Calu3 (cell line): ENCODE results near the gene IGFLR1. TPM values are rescaled to one million over a fixed set of nuclear protein-coding genes. Genes with fewer than 3 reads are reported as not detected.

Experiments
- BruUV-seq: library from RNA; stranded (reverse); fragments of 400-500 nt; replicated peaks from 2 replicates; lab custom pipeline; 2021; lab: Mats Ljungman, UMichigan
- CTCF ChIA-PET: fragments of 300-600 bp; sonication (Branson Sonifier 250); formaldehyde crosslinking; loops from one replicate; lab custom pipeline; 2022; ENCODE audit warnings: antibody characterized with exemption; lab: Charles Lee
- DNase-seq: peaks from one replicate; pipeline ENCODE4 v3.0.0; 2022
- H3K27ac Mint-ChIP-seq: one replicate; pipeline ENCODE4 v1.8.0; 2022; ENCODE audit warnings: mixed read lengths; ENCODE audit not compliant: unreplicated experiment
- H3K27me3 Mint-ChIP-seq: one replicate; pipeline ENCODE4 v1.8.0; 2022; ENCODE audit warnings: mixed read lengths; ENCODE audit not compliant: unreplicated experiment
- H3K36me3 Mint-ChIP-seq: one replicate; pipeline ENCODE4 v1.8.0; 2022; ENCODE audit warnings: mild to moderate bottlenecking, moderate library complexity, mixed read lengths; ENCODE audit not compliant: insufficient read depth, unreplicated experiment
- H3K4me1 Mint-ChIP-seq: one replicate; pipeline ENCODE4 v1.8.0; 2022; ENCODE audit warnings: mild to moderate bottlenecking, low read depth, mixed read lengths; ENCODE audit not compliant: unreplicated experiment
- H3K4me3 Mint-ChIP-seq: one replicate; pipeline ENCODE4 v1.8.0; 2022; ENCODE audit warnings: mild to moderate bottlenecking, low read depth, moderate library complexity, mixed read lengths; ENCODE audit not compliant: unreplicated experiment
- H3K9me3 Mint-ChIP-seq: one replicate; pipeline ENCODE4 v1.8.0; 2022; ENCODE audit warnings: low read depth, mixed read lengths; ENCODE audit not compliant: unreplicated experiment
- intact Hi-C: fragments of 100-400 bp; cut with micrococcal nuclease; formaldehyde crosslinking; loops from one replicate; pipeline ENCODE4 v1.10.0; 2022; ENCODE audit not compliant: unreplicated experiment
- total RNA-seq: library from RNA; stranded (reverse); gene quantifications from 2 replicates; pipeline ENCODE4 v1.2.3, GENCODE V29; 2022
- TF ChIP-seq, protein P1 (sequence below): fragments of 200-600 bp; IDR thresholded peaks from one replicate; pipeline ENCODE4 v1.8.0; 2022; ENCODE audit warnings: antibody characterized with exemption; ENCODE audit not compliant: unreplicated experiment

Gene IGFLR1
- total RNA-seq, 1 experiment from 2014 or later: 9.2 TPM

DNA sequence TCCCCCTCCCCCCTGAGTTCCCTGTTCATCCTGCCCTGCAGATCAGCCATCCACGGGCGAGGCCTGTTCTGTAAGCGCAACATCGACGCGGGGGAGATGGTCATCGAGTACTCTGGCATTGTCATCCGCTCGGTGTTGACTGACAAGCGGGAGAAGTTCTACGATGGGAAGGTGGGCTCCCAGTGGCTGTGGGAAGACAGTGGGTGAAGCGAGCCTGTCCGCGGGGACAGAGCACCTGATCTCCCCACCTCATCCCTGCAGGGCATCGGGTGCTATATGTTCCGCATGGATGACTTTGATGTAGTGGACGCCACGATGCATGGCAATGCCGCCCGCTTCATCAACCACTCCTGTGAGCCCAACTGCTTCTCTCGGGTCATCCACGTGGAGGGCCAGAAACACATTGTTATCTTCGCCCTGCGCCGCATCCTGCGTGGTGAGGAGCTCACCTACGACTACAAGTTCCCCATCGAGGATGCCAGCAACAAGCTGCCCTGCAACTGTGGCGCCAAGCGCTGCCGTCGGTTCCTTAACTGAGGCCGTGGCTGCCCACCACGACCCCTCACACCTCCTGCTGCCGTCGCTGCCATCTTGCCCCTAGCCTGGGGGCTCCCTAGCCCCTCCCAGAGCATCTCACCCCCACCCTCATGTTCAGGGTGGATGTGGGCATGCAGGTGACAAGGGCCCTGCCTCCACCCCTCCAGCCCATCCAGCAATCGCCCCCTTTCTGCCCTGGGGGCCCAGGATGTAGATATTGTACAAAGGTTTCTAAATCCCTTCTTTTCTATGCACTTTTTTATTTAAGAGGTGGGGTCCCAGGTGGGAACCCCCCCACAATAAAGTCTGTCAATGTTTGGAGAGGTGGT lies 4.0 kb downstream of the IGFLR1 start:
- intact Hi-C loops: no loop called here
- peak overlapping the region; percentile 97 for H3K4me3 Mint-ChIP-seq

DNA sequence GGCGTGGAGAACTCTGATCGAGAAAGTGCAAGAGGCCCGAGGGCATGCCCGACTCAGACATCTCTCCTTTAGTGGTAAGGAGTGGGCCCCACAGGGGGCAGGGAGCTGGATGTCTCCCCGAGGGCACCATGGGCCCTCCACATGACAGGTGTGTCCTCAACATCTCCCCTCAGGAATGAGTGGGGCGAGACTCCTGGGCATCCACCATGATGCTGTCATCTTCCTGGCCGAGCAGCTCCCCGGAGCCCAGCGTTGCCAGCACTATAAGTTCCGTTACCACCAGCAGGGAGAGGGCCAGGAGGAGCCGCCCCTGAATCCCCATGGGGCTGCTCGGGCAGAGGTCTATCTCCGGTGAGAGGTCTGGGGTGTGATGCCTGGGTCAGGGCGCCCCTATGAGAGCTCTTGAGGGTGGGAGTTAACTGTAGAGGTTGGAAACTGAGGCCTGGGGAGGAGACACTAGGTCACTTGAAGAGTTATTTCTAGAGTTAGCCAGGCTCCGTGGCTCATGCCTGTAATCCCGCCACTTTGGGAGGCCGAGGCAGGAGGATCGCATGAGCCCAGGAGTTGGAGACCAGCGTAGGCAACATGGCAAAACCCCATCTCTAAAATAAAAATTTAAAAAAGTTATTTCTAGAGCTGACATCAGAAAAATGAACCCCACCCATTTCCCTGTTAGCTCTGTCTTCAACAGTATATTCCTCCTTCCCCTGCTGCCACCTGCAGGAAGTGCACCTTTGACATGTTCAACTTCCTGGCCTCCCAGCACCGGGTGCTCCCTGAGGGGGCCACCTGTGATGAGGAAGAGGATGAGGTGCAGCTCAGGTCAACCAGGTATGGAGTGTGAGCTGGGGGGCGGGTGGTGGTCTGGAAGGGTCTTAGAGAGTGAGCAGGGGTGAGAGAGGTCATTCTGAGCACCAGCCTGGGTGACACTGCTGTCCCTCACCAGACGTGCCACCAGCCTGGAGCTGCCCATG lies 5.1 kb downstream of the IGFLR1 start:
- no peaks in the 10 kb centered on the region for H3K9me3 Mint-ChIP-seq
- TF ChIP-seq, protein P1, sequence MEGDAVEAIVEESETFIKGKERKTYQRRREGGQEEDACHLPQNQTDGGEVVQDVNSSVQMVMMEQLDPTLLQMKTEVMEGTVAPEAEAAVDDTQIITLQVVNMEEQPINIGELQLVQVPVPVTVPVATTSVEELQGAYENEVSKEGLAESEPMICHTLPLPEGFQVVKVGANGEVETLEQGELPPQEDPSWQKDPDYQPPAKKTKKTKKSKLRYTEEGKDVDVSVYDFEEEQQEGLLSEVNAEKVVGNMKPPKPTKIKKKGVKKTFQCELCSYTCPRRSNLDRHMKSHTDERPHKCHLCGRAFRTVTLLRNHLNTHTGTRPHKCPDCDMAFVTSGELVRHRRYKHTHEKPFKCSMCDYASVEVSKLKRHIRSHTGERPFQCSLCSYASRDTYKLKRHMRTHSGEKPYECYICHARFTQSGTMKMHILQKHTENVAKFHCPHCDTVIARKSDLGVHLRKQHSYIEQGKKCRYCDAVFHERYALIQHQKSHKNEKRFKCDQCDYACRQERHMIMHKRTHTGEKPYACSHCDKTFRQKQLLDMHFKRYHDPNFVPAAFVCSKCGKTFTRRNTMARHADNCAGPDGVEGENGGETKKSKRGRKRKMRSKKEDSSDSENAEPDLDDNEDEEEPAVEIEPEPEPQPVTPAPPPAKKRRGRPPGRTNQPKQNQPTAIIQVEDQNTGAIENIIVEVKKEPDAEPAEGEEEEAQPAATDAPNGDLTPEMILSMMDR: peak; percentile 16
- H3K27me3 Mint-ChIP-seq: no peaks in the 10 kb centered on the region
- intact Hi-C loops: no loop called here
- peak overlapping the region; percentile 45 for H3K27ac Mint-ChIP-seq
- peaks cover 7% of the 10 kb centered on the region for H3K4me1 Mint-ChIP-seq
- H3K4me3 Mint-ChIP-seq: no peak overlapping the region
- BruUV-seq: no TSS peak
- CTCF ChIA-PET: interaction anchor here (0.6 to 1.7 kb wide), 5 partner anchors 11 to 89 kb away, joined by 3 to 5 read pairs (median 3); partner anchors contain the start of genes COX6B1 and LIN37
- peaks cover 75% of the 10 kb centered on the region for H3K36me3 Mint-ChIP-seq
- peak; percentile 34 for DNase-seq

More for the DNA sequence above, 4.0 kb downstream of the IGFLR1 start:
- TF ChIP-seq, protein P1: no peak
- Mint-ChIP-seq H3K9me3 (no peaks in the 10 kb centered on the region), H3K27me3 (no peaks in the 10 kb centered on the region), H3K36me3 (peaks cover 83% of the 10 kb centered on the region), H3K27ac (peak overlapping the region; percentile 72), H3K4me1 (peaks cover 7% of the 10 kb centered on the region)
- no peak for DNase-seq
- CTCF ChIA-PET: interaction anchor here (1.3 to 1.7 kb wide), 3 partner anchors 10 to 90 kb away, joined by 3 to 5 read pairs (median 5); partner anchors contain the start of genes COX6B1 and LIN37
- TSS peak; percentile 70 for BruUV-seq

DNA sequence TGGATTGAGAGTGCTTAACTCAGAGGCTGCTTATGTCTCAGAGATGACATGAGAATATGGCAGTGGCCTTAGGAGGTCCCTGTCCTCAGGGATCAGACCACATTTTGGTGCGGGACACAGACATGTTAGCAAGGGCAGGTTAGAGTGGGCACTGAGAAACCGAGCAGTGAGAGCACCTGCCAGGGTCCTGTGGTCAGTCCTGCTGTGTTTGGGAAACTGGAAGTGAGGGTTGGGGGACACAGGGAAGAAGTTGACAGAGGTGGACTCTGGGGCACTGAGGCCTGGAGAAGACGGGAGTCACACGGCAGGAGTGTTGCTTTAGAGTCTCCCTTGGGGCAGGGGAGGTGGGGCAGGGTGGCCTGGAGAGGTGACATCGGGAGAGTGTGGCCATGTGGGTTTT lies 7.4 kb downstream of the IGFLR1 start:
- TF ChIP-seq, protein P1: no peak
- H3K4me1 Mint-ChIP-seq: no peaks in the 10 kb centered on the region
- peaks cover 72% of the 10 kb centered on the region for H3K36me3 Mint-ChIP-seq
- H3K9me3 Mint-ChIP-seq: no peaks in the 10 kb centered on the region
- H3K4me3 Mint-ChIP-seq: no peak overlapping the region
- H3K27me3 Mint-ChIP-seq: no peaks in the 10 kb centered on the region
- CTCF ChIA-PET: interaction anchor here (1.2 kb wide), 1 partner anchor 224 kb away, joined by 3 read pairs; no protein-coding TSS in a partner anchor
- no TSS peak for BruUV-seq
- H3K27ac Mint-ChIP-seq: peak overlapping the region; percentile 1
- intact Hi-C loops: no loop called here
- no peak for DNase-seq

DNA sequence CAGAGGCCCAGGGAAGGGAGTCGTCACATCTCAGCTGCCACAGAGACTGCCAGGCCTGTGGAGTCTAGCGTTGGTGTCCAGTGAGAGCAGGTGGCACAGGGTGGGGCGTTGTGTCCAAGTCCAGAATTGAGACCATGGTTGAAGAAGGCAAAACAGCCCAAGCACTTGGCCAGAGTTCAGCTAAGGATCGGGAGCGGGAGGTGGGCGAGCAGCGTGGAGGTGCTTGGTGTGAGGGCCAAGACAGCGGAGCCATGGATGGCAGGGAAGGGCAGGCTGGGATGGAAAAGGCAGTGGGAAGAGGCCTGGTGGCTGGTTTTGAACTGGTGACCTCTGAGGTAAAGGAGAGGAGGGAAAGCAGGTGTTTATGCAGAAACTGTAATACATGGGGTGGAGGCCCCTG lies 8.0 kb downstream of the IGFLR1 start:
- Mint-ChIP-seq H3K27ac (peak overlapping the region; percentile 1), H3K9me3 (no peaks in the 10 kb centered on the region), H3K27me3 (no peaks in the 10 kb centered on the region), H3K4me1 (no peaks in the 10 kb centered on the region), H3K4me3 (no peak overlapping the region), H3K36me3 (peaks cover 69% of the 10 kb centered on the region)
- TF ChIP-seq, protein P1: no peak
- intact Hi-C loops: no loop called here
- CTCF ChIA-PET: interaction anchor here (1.2 kb wide), 1 partner anchor 224 kb away, joined by 3 read pairs; no protein-coding TSS in a partner anchor
- no TSS peak for BruUV-seq
- no peak for DNase-seq
